CD14-positive monocyte (primary cell): Measurements from ENCODE around the gene UNKL. TPM values are rescaled to one million over a fixed set of nuclear protein-coding genes. Genes with fewer than 3 reads are reported as not detected.

Experiments used
- DNase-seq, 3 donors: peaks; one replicate each; pipeline ENCODE4 v3.0.0-alpha.2; 2011 to 2022
- H2AFZ ChIP-seq: 2 replicates; pipeline ENCODE4 v1.6.0; 2012; ENCODE audit warnings: mild to moderate bottlenecking, low read depth, low read length, inconsistent platforms; ENCODE audit not compliant: insufficient read depth, poor library complexity, severe bottlenecking
- H3K27ac ChIP-seq, 2 donors: 1 replicate in 1 of 2; 2 replicates in 1 of 2; pipeline ENCODE4 v1.5.1; 2012 to 2013; ENCODE audit warnings: low read length in 2 of 2, control low read depth in 1 of 2, inconsistent platforms in 1 of 2, low read depth in 1 of 2, mild to moderate bottlenecking in 1 of 2
- H3K27me3 ChIP-seq, 2 donors: one replicate each; pipeline versions ENCODE4 v1.6.0 to v1.6.1; 2011 to 2013; ENCODE audit warnings: low read length in 2 of 2; ENCODE audit not compliant: control insufficient read depth in 2 of 2, insufficient read depth in 2 of 2
- H3K36me3 ChIP-seq, 2 donors: replicated peaks in 1 of 2; 1 replicate in 1 of 2; 2 replicates in 1 of 2; pipeline versions ENCODE4 v1.5.1 to v1.6.1; 2012 to 2013; ENCODE audit warnings: low read length in 2 of 2, control low read depth in 1 of 2, inconsistent platforms in 1 of 2, mild to moderate bottlenecking in 1 of 2; ENCODE audit not compliant: insufficient read depth in 2 of 2, control insufficient read depth in 1 of 2
- H3K4me1 ChIP-seq, 2 donors: 1 replicate in 1 of 2; 2 replicates in 1 of 2; pipeline versions ENCODE4 v1.5.1 to v1.6.1; 2012 to 2013; ENCODE audit warnings: low read length in 2 of 2, control low read depth in 1 of 2, inconsistent platforms in 1 of 2, mild to moderate bottlenecking in 1 of 2, moderate library complexity in 1 of 2; ENCODE audit not compliant: insufficient read depth in 2 of 2, control insufficient read depth in 1 of 2
- H3K4me2 ChIP-seq: replicated peaks from 2 replicates; pipeline ENCODE3; 2012; ENCODE audit warnings: low read length, moderate library complexity, mild to moderate bottlenecking; ENCODE audit not compliant: poor library complexity, severe bottlenecking; ENCODE audit errors: extremely low read depth
- H3K4me3 ChIP-seq, 3 experiments: fragments of 200-600 bp in 1 of 3; sonication (generic) in 1 of 3; replicated peaks in 1 of 3; 1 replicate in 2 of 3; 2 replicates in 1 of 3; pipeline ENCODE4 v1.5.1; 2011 to 2013; ENCODE audit warnings: low read length in 3 of 3, mild to moderate bottlenecking in 3 of 3, control low read depth in 2 of 3, low read depth in 2 of 3, inconsistent platforms in 1 of 3, moderate library complexity in 1 of 3
- H3K79me2 ChIP-seq: 2 replicates; pipeline ENCODE4 v1.6.0; 2012; ENCODE audit warnings: mild to moderate bottlenecking, control low read depth, inconsistent platforms, low read length, moderate library complexity; ENCODE audit not compliant: insufficient read depth
- H3K9ac ChIP-seq: 2 replicates; pipeline ENCODE4 v1.6.0; 2017; ENCODE audit warnings: low read length, mild to moderate bottlenecking; ENCODE audit not compliant: insufficient read depth, poor library complexity, severe bottlenecking
- H3K9me3 ChIP-seq, 2 donors: replicated peaks in 1 of 2; 1 replicate in 1 of 2; 2 replicates in 1 of 2; pipeline versions ENCODE4 v1.5.1 to v1.6.1; 2012 to 2013; ENCODE audit warnings: low read length in 2 of 2, control low read depth in 1 of 2; ENCODE audit not compliant: control insufficient read depth in 1 of 2, insufficient read depth in 1 of 2
- H4K20me1 ChIP-seq: 2 replicates; pipeline ENCODE4 v1.6.0; 2012; ENCODE audit warnings: mild to moderate bottlenecking, low read length, control low read depth, moderate library complexity; ENCODE audit not compliant: insufficient read depth
- H3K27ac Mint-ChIP-seq, 7 donors: one replicate each; pipeline ENCODE4 v1.8.0; 2020; ENCODE audit warnings: mild to moderate bottlenecking in 7 of 7, mixed read lengths in 7 of 7, moderate library complexity in 6 of 7, inconsistent platforms in 2 of 7
- H3K27me3 Mint-ChIP-seq, 3 donors: one replicate each; pipeline ENCODE4 v1.8.0; 2021 to 2022; ENCODE audit warnings: low read depth in 3 of 3, mild to moderate bottlenecking in 3 of 3, mixed read lengths in 3 of 3, moderate library complexity in 3 of 3, inconsistent platforms in 1 of 3
- H3K36me3 Mint-ChIP-seq, 2 donors: one replicate each; pipeline ENCODE4 v1.8.0; 2020; ENCODE audit warnings: mixed read lengths in 2 of 2, inconsistent platforms in 1 of 2, mild to moderate bottlenecking in 1 of 2
- H3K4me1 Mint-ChIP-seq: one replicate; pipeline ENCODE4 v1.8.0; 2020; ENCODE audit warnings: mild to moderate bottlenecking, mixed read lengths
- H3K4me3 Mint-ChIP-seq, 2 donors: one replicate each; pipeline ENCODE4 v1.8.0; 2020; ENCODE audit warnings: mild to moderate bottlenecking in 2 of 2, mixed read lengths in 2 of 2, moderate library complexity in 1 of 2
- H3K9me3 Mint-ChIP-seq, 7 donors: one replicate each; pipeline ENCODE4 v1.8.0; 2020 to 2022; ENCODE audit warnings: mixed read lengths in 7 of 7, mild to moderate bottlenecking in 6 of 7, moderate library complexity in 6 of 7, inconsistent platforms in 2 of 7
- CTCF ChIP-seq: fragments of 200-600 bp; IDR thresholded peaks from one replicate; pipeline ENCODE4 v1.8.0; 2022; ENCODE audit warnings: antibody characterized with exemption, mild to moderate bottlenecking
- WGBS: methylation state at CpG from one replicate; pipeline ENCODE4 v1.1.5; 2013; ENCODE audit warnings: missing lambda C conversion rate; ENCODE audit not compliant: insufficient coverage; 5-methylcytosine and 5-hydroxymethylcytosine counted together
- intact Hi-C, 2 donors: fragments of 100-400 bp; cut with micrococcal nuclease; formaldehyde crosslinking; loops; one replicate each; pipeline versions ENCODE4 v1.15.0 to v1.15.1; 2023
- polyA plus RNA-seq, 3 donors: library from polyadenylated mRNA; depleted of rRNA in 1 of 3; unstranded in 2 of 3; stranded (reverse) in 1 of 3; fragments of 300-500 nt in 2 of 3; fragments of >200 nt in 1 of 3; fragmentation: Illumina TruSeq in 2 of 3; gene quantifications; 1 replicate in 2 of 3; 2 replicates in 1 of 3; pipeline ENCODE4 v1.2.3, GENCODE V29; 2012 to 2021

UNKL gene
- polyA plus RNA-seq, 3 donors = 1.2 to 19.9 (median 2.2) TPM

DNA sequence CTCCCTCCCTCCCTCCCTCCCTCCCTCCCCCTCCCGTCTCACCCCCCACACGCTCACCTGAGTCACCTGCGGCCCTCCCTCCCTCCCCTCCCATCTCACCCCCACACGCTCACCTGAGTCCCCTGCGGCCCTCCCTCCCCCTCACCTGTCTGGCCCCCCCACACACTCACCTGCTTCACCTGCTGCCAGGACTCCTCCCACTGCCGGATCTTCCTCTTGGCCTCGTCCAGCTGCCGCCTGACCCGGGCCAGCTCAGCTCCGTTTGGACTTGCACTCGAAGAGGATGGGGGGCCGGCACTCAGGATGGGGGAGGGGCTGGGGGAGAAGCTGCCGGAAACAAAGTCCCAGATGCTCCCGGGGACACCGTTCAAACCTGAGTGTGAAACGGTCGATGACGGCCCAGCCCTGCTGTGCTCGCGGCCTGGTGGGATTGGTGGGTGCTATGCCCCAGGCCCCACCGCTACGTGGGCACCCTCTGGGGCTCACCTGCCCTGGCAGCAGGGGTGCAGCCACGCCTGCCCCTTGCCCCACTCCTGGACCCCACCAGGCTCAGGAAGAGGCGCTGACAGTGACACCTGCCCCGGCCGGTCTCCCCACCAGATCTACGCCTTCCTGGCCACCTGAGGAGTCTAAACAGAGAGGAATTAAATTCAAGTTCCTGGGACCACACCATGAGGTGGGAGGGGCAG, 46.9 kb downstream of the UNKL start:
- no peak overlapping the region for H3K4me3 Mint-ChIP-seq
- peaks cover 0 to 1% (median 0%) of the 10 kb centered on the region in 3 donors for H3K27me3 Mint-ChIP-seq
- H3K4me1 Mint-ChIP-seq = no peaks in the 10 kb centered on the region
- Histone ChIP-seq H3K4me2 (no peak overlapping the region), H3K9ac (no peak overlapping the region), H3K4me3 (no peak overlapping the region), H3K4me1 (no peaks in the 10 kb centered on the region), H4K20me1 (peaks cover 69% of the 10 kb centered on the region), H3K27ac (no peak overlapping the region), H2AFZ (no peak overlapping the region), H3K9me3 (no peaks in the 10 kb centered on the region), H3K36me3 (peaks cover 61 to 64% of the 10 kb centered on the region in 2 donors), H3K27me3 (no peaks in the 10 kb centered on the region), H3K79me2 (peaks cover 4% of the 10 kb centered on the region)
- 97% methylated on average over 12 of the region's 27 CpGs for WGBS
- peaks cover 45 to 81% of the 10 kb centered on the region in 2 donors for H3K36me3 Mint-ChIP-seq
- no peak overlapping the region for H3K27ac Mint-ChIP-seq
- no peak for DNase-seq
- no peak for TF ChIP-seq CTCF
- H3K9me3 Mint-ChIP-seq = peaks cover 0 to 3% (median 0%) of the 10 kb centered on the region in 7 donors
- intact Hi-C loops = no loop called here

DNA sequence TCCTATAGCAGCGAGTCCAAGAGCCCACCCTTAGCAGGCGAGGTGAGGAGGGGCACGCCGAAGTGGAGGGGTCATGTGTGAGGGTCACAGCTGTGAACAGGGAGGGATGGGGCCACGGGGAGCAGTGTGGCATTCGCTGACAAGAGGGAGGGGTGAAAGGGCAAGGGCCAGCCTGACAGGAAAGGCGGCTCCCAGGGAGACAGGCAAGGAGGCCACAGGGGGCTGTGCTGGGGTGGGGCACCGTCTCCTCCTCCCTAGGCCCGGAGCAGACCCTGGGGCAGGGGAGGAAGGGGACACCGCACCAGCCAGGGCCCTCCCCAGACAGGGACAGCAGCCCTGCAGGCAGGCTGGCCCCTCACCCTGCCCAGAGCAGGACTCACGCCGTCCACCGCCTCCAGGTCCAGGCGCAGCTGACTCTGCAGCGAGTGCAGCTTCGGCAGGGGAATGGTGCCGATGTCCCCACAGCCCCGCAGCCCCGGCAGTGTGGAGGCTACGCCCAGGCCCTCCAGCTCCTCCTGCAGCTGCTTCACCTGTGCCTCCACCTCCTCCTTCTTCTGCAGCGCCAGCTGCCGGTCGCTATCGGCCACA, 47.7 kb downstream of the UNKL start:
- H3K27me3 Mint-ChIP-seq = peaks cover 0 to 1% (median 0%) of the 10 kb centered on the region in 3 donors
- no peak overlapping the region for H3K27ac ChIP-seq
- peaks cover 46 to 85% of the 10 kb centered on the region in 2 donors for H3K36me3 Mint-ChIP-seq
- no peak overlapping the region for H2AFZ ChIP-seq
- no peak for TF ChIP-seq CTCF
- H3K27ac Mint-ChIP-seq = peak overlapping the region in 1 of 7 donors; percentile 22
- no peak for DNase-seq
- H4K20me1 ChIP-seq = peaks cover 72% of the 10 kb centered on the region
- H3K36me3 ChIP-seq = peaks cover 69% of the 10 kb centered on the region in 2 donors
- intact Hi-C loops = no loop called here
- H3K4me3 ChIP-seq = no peak overlapping the region
- no peaks in the 10 kb centered on the region for H3K27me3 ChIP-seq
- no peaks in the 10 kb centered on the region for H3K4me1 ChIP-seq
- no peaks in the 10 kb centered on the region for H3K4me1 Mint-ChIP-seq
- peaks cover 0 to 3% (median 0%) of the 10 kb centered on the region in 7 donors for H3K9me3 Mint-ChIP-seq
- peaks cover 11% of the 10 kb centered on the region for H3K79me2 ChIP-seq
- H3K9me3 ChIP-seq = no peaks in the 10 kb centered on the region
- H3K9ac ChIP-seq = no peak overlapping the region
- H3K4me3 Mint-ChIP-seq = no peak overlapping the region
- no peak overlapping the region for H3K4me2 ChIP-seq
- WGBS = 96% methylated on average over 21 of the region's 24 CpGs
